Measurements from ENCODE around the gene NPAS3.

DNA sequence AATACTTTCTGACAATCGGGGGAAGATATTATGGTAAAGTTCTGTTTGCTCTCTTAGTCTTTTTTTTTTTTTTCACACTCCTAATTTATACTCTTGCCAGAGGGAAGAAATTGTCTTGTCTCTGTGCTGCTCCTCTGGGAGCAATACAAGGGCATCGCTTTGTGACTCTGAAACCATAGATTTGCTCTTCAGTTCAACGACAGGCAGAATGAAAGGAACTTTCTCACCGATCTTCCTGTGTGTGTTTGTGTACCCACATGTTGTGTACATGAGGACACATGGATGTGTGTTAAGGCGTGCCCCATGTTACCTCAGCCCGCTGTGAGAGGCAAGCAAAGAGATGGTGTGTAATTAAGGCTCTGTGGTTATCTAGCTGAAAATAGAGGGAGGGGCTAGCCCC is 554.6 kb downstream of the NPAS3 start:
- TF ChIP-seq POLR2A (IDR thresholded peaks at IDR 0.05; ENCODE audit: borderline replicate concordance, extremely low read depth, insufficient read depth, insufficient read length) (no peak), POLR2AphosphoS5 (IDR thresholded peaks at IDR 0.05; ENCODE audit: low read depth, low read length) (no peak), EZH2 (IDR thresholded peaks at IDR 0.05) (no peak), YY1 (IDR thresholded peaks at IDR 0.05; ENCODE audit: extremely low read depth, insufficient replicate concordance, low read depth, low read length) (no peak), CEBPB (IDR thresholded peaks at IDR 0.05; ENCODE audit: low read depth) (no peak), ZFX (IDR thresholded peaks at IDR 0.05) (no peak), EZH2phosphoT487 (IDR thresholded peaks at IDR 0.05; ENCODE audit: borderline replicate concordance) (no peak), ZNF274 (IDR thresholded peaks at IDR 0.05; ENCODE audit: low read depth, low read length) (no peak), SRF (IDR thresholded peaks at IDR 0.05; ENCODE audit: low read depth) (no peak), SIN3A (IDR thresholded peaks at IDR 0.05; ENCODE audit: low read depth) (no peak)
- TF ChIP-seq, protein P1, sequence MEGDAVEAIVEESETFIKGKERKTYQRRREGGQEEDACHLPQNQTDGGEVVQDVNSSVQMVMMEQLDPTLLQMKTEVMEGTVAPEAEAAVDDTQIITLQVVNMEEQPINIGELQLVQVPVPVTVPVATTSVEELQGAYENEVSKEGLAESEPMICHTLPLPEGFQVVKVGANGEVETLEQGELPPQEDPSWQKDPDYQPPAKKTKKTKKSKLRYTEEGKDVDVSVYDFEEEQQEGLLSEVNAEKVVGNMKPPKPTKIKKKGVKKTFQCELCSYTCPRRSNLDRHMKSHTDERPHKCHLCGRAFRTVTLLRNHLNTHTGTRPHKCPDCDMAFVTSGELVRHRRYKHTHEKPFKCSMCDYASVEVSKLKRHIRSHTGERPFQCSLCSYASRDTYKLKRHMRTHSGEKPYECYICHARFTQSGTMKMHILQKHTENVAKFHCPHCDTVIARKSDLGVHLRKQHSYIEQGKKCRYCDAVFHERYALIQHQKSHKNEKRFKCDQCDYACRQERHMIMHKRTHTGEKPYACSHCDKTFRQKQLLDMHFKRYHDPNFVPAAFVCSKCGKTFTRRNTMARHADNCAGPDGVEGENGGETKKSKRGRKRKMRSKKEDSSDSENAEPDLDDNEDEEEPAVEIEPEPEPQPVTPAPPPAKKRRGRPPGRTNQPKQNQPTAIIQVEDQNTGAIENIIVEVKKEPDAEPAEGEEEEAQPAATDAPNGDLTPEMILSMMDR (IDR thresholded peaks at IDR 0.05 in 2 of 3, conservative IDR thresholded peaks at IDR 0.05 in 1 of 3; ENCODE audit: borderline replicate concordance in 1 of 3, insufficient read depth in 1 of 3, low read depth in 2 of 3, low read length in 2 of 3), result no peak
- TF ChIP-seq, protein P2, sequence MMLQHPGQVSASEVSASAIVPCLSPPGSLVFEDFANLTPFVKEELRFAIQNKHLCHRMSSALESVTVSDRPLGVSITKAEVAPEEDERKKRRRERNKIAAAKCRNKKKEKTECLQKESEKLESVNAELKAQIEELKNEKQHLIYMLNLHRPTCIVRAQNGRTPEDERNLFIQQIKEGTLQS (IDR thresholded peaks at IDR 0.05), result no peak
- TF ChIP-seq, protein P3, sequence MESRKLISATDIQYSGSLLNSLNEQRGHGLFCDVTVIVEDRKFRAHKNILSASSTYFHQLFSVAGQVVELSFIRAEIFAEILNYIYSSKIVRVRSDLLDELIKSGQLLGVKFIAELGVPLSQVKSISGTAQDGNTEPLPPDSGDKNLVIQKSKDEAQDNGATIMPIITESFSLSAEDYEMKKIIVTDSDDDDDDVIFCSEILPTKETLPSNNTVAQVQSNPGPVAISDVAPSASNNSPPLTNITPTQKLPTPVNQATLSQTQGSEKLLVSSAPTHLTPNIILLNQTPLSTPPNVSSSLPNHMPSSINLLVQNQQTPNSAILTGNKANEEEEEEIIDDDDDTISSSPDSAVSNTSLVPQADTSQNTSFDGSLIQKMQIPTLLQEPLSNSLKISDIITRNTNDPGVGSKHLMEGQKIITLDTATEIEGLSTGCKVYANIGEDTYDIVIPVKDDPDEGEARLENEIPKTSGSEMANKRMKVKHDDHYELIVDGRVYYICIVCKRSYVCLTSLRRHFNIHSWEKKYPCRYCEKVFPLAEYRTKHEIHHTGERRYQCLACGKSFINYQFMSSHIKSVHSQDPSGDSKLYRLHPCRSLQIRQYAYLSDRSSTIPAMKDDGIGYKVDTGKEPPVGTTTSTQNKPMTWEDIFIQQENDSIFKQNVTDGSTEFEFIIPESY (IDR thresholded peaks at IDR 0.05; ENCODE audit: extremely low read depth, insufficient replicate concordance, low read length), result no peak
- TF ChIP-seq, protein P4, sequence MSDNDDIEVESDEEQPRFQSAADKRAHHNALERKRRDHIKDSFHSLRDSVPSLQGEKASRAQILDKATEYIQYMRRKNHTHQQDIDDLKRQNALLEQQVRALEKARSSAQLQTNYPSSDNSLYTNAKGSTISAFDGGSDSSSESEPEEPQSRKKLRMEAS (IDR thresholded peaks at IDR 0.05), result no peak
